B cell (primary cell): ENCODE data around the gene CLEC18C. TPM values are rescaled to one million over a fixed set of nuclear protein-coding genes. Genes with fewer than 3 reads are reported as not detected.

Experiments
- ATAC-seq: fragments of 200-7000 bp; cut with Tn5 transposase; one replicate; pipeline ENCODE4 v1.10.0; 2021; ENCODE audit warnings: low read depth, mild to moderate bottlenecking, moderate number of reproducible peaks, moderate library complexity
- CTCF ChIA-PET: fragments of 350-600 bp; sonication (Branson Sonifier 250); formaldehyde crosslinking; loops from one replicate; lab custom pipeline; 2021; ENCODE audit warnings: antibody characterized with exemption, inconsistent platforms; lab: Charles Lee
- POLR2A ChIA-PET: fragments of 350-600 bp; sonication (Branson Sonifier 250); formaldehyde crosslinking; loops from one replicate; lab custom pipeline; 2021; ENCODE audit warnings: antibody characterized with exemption; lab: Charles Lee
- DNase-seq: peaks from one replicate; pipeline ENCODE4 v3.0.0; 2013
- H2AFZ ChIP-seq: 2 replicates; pipeline ENCODE4 v1.6.1; 2012; ENCODE audit warnings: mild to moderate bottlenecking, low read depth, low read length; ENCODE audit not compliant: insufficient read depth, poor library complexity, severe bottlenecking
- H3K27ac ChIP-seq, 2 donors: 1 replicate in 1 of 2; 2 replicates in 1 of 2; pipeline ENCODE4 v1.5.1; 2012 to 2013; ENCODE audit warnings: low read length in 2 of 2, mild to moderate bottlenecking in 2 of 2, moderate library complexity in 1 of 2
- H3K27me3 ChIP-seq, 4 experiments: fragments of 200-600 bp in 1 of 4; sonication (generic) in 1 of 4; replicated peaks in 1 of 4; 1 replicate in 2 of 4; 2 replicates in 2 of 4; pipeline versions ENCODE4 v1.6.1 to v1.7.0; 2013 to 2016; ENCODE audit warnings: low read length in 3 of 4, mild to moderate bottlenecking in 2 of 4, mixed read lengths in 1 of 4, moderate library complexity in 1 of 4; ENCODE audit not compliant: insufficient read depth in 4 of 4, control insufficient read depth in 3 of 4; ENCODE audit errors: control extremely low read depth in 1 of 4
- H3K36me3 ChIP-seq, 2 experiments: replicated peaks in 1 of 2; 1 replicate in 1 of 2; 2 replicates in 1 of 2; pipeline versions ENCODE4 v1.6.1 to v1.7.1; 2013; ENCODE audit warnings: low read length in 1 of 2; ENCODE audit not compliant: insufficient read depth in 2 of 2, control insufficient read depth in 1 of 2; ENCODE audit errors: control extremely low read depth in 1 of 2, extremely low read depth in 1 of 2
- H3K4me1 ChIP-seq, 2 donors: fragments of 200-600 bp in 1 of 2; sonication (generic) in 1 of 2; 1 replicate in 1 of 2; 2 replicates in 1 of 2; pipeline versions ENCODE4 v1.5.1 to v1.6.1; 2013 to 2017; ENCODE audit warnings: low read length in 2 of 2; ENCODE audit not compliant: control insufficient read depth in 2 of 2, insufficient read depth in 2 of 2
- H3K4me2 ChIP-seq: replicated peaks from 2 replicates; pipeline ENCODE3; 2012; ENCODE audit warnings: mild to moderate bottlenecking, low read depth, low read length; ENCODE audit not compliant: poor library complexity, severe bottlenecking
- H3K4me3 ChIP-seq, 5 experiments: fragments of 200-600 bp in 1 of 5; sonication (generic) in 1 of 5; 1 replicate in 3 of 5; 2 replicates in 2 of 5; pipeline versions ENCODE4 v1.5.1 to v1.7.0; 2011 to 2016; ENCODE audit warnings: low read length in 4 of 5, mild to moderate bottlenecking in 4 of 5, low read depth in 2 of 5, control low read depth in 1 of 5, moderate library complexity in 1 of 5; ENCODE audit not compliant: insufficient read depth in 1 of 5; ENCODE audit errors: control extremely low read depth in 1 of 5, extremely low read depth in 1 of 5
- H3K79me2 ChIP-seq: fragments of 200-600 bp; sonication (generic); one replicate; pipeline ENCODE4 v1.6.0; 2016; ENCODE audit warnings: low read length; ENCODE audit not compliant: control insufficient read depth, insufficient read depth
- H3K9ac ChIP-seq: fragments of 200-600 bp; sonication (generic); 2 replicates; pipeline ENCODE4 v1.6.1; 2017; ENCODE audit warnings: mild to moderate bottlenecking, low read length, moderate library complexity
- H3K9me3 ChIP-seq, 3 donors: one replicate each; pipeline versions ENCODE4 v1.6.1 to v1.7.1; 2013; ENCODE audit warnings: low read length in 2 of 3; ENCODE audit not compliant: control insufficient read depth in 2 of 3, insufficient read depth in 1 of 3; ENCODE audit errors: control extremely low read depth in 1 of 3
- H4K20me1 ChIP-seq: 2 replicates; pipeline ENCODE4 v1.6.0; 2012; ENCODE audit warnings: mild to moderate bottlenecking, low read length; ENCODE audit not compliant: insufficient read depth, control insufficient read depth, poor library complexity, severe bottlenecking
- H3K27ac Mint-ChIP-seq: one replicate; pipeline ENCODE4 v1.8.0; 2021; ENCODE audit warnings: mixed read lengths
- H3K27me3 Mint-ChIP-seq: one replicate; pipeline ENCODE4 v1.8.0; 2021; ENCODE audit warnings: mixed read lengths
- H3K4me1 Mint-ChIP-seq: one replicate; pipeline ENCODE4 v1.8.0; 2021; ENCODE audit warnings: mixed read lengths
- H3K4me3 Mint-ChIP-seq: one replicate; pipeline ENCODE4 v1.8.0; 2021; ENCODE audit warnings: mixed read lengths
- H3K9me3 Mint-ChIP-seq: one replicate; pipeline ENCODE4 v1.8.0; 2022; ENCODE audit warnings: mixed read lengths; ENCODE audit not compliant: insufficient read depth
- CTCF ChIP-seq: fragments of 200-600 bp; IDR thresholded peaks from one replicate; pipeline ENCODE4 v1.8.0; 2022; ENCODE audit warnings: antibody characterized with exemption, mild to moderate bottlenecking
- EZH2 ChIP-seq: IDR thresholded peaks from 2 replicates; pipeline ENCODE4 v1.6.1; 2012; ENCODE audit warnings: borderline replicate concordance, low read depth, mild to moderate bottlenecking, moderate library complexity, low read length; ENCODE audit not compliant: insufficient read depth, poor library complexity, severe bottlenecking
- WGBS: methylation state at CpG from one replicate; pipeline ENCODE4 v1.1.5; 2013; ENCODE audit warnings: missing lambda C conversion rate; ENCODE audit not compliant: insufficient coverage; 5-methylcytosine and 5-hydroxymethylcytosine counted together
- intact Hi-C: fragments of 100-400 bp; cut with micrococcal nuclease; formaldehyde crosslinking; loops from one replicate; pipeline ENCODE4 v1.10.0; 2022
- polyA plus RNA-seq: library from polyadenylated mRNA; depleted of rRNA; stranded (reverse); fragments of >200 nt; gene quantifications from 2 replicates; pipeline ENCODE4 v1.2.3, GENCODE V29; 2012
- total RNA-seq, 2 donors: library from RNA; stranded (reverse); fragments of 120-200 nt in 1 of 2; gene quantifications; 1 replicate in 1 of 2; 2 replicates in 1 of 2; pipeline versions ENCODE4 v1.2.3 to v1.2.4, GENCODE V29; 2013 to 2022

CLEC18C gene
- total and polyA plus RNA-seq, 2 donors (not counting 1 experiment from before 2014, with no cell fraction given): 0.88 to 1.2 TPM

GRCh38 chr16:70160821-70161220 is 12.8 kb upstream of the CLEC18C start:
- H3K9me3 ChIP-seq: no peaks in the 10 kb centered on the region
- no peak overlapping the region for H3K9ac ChIP-seq
- 100% methylated on average over 4 of the region's 6 CpGs for WGBS
- CTCF ChIA-PET: no interaction called here
- Mint-ChIP-seq H3K27ac (no peak overlapping the region), H3K4me3 (no peak overlapping the region), H3K9me3 (no peaks in the 10 kb centered on the region), H3K27me3 (no peaks in the 10 kb centered on the region), H3K4me1 (peaks cover 3% of the 10 kb centered on the region)
- no peak overlapping the region for H3K4me3 ChIP-seq
- TF ChIP-seq CTCF (no peak), EZH2 (no peak)
- no peak for DNase-seq
- no peak overlapping the region for H3K4me2 ChIP-seq
- intact Hi-C loops: loop anchor here (10.0 kb wide), 2 partner anchors 104 to 494 kb away; no protein-coding TSS in a partner anchor
- H3K79me2 ChIP-seq: no peaks in the 10 kb centered on the region
- H4K20me1 ChIP-seq: no peaks in the 10 kb centered on the region
- H3K36me3 ChIP-seq: peaks cover 13 to 71% of the 10 kb centered on the region in 2 experiments
- no peak overlapping the region for H2AFZ ChIP-seq
- H3K27ac ChIP-seq: no peak overlapping the region
- no peaks in the 10 kb centered on the region for H3K27me3 ChIP-seq
- H3K4me1 ChIP-seq: no peaks in the 10 kb centered on the region
- ATAC-seq: no peak
- POLR2A ChIA-PET: no interaction called here

GRCh38 chr16:70161350-70161749 is 12.2 kb upstream of the CLEC18C start:
- Histone ChIP-seq H4K20me1 (no peaks in the 10 kb centered on the region), H3K4me3 (no peak overlapping the region), H3K9ac (no peak overlapping the region), H3K79me2 (no peaks in the 10 kb centered on the region), H3K9me3 (no peaks in the 10 kb centered on the region), H3K4me1 (no peaks in the 10 kb centered on the region), H3K27me3 (no peaks in the 10 kb centered on the region), H3K4me2 (no peak overlapping the region), H2AFZ (no peak overlapping the region), H3K27ac (no peak overlapping the region), H3K36me3 (peaks cover 13 to 65% of the 10 kb centered on the region in 2 experiments)
- ChIA-PET POLR2A (no interaction called here), CTCF (interaction anchor here (0.6 kb wide), 1 partner anchor 107 kb away, joined by 3 read pairs; no protein-coding TSS in a partner anchor)
- intact Hi-C loops: loop anchor here (10.0 kb wide), 2 partner anchors 103 to 493 kb away; no protein-coding TSS in a partner anchor
- no peaks in the 10 kb centered on the region for H3K27me3 Mint-ChIP-seq
- ATAC-seq (no peak), DNase-seq (no peak)
- no peak overlapping the region for H3K4me3 Mint-ChIP-seq
- H3K4me1 Mint-ChIP-seq: peaks cover 3% of the 10 kb centered on the region
- H3K27ac Mint-ChIP-seq: no peak overlapping the region
- 96% methylated on average over 4 of the region's 6 CpGs for WGBS
- no peaks in the 10 kb centered on the region for H3K9me3 Mint-ChIP-seq
- TF ChIP-seq CTCF (no peak), EZH2 (no peak)
